GM12878 (cell line): ENCODE results near the gene MGAT3. TPM values are rescaled to one million over a fixed set of nuclear protein-coding genes. Genes with fewer than 3 reads are reported as not detected.

Experiments
- ATAC-seq: fragments of 200-7000 bp; cut with Tn5 transposase; 3 replicates; pipeline ENCODE4 v1.9.1; 2020; ENCODE audit warnings: mild to moderate bottlenecking, moderate library complexity
- BruUV-seq: library from RNA; stranded (reverse); fragments of 400-500 nt; replicated peaks from 2 replicates; lab custom pipeline; 2021; lab: Mats Ljungman, UMichigan
- CTCF ChIA-PET: fragments of 300-600 bp; sonication (Branson Sonifier 250); formaldehyde crosslinking; extraction: SDS; loops from one replicate; lab custom pipeline; 2021; ENCODE audit warnings: inconsistent platforms; lab: Yijun Ruan, JAX
- POLR2A ChIA-PET: fragments of 350-600 bp; formaldehyde crosslinking; extraction: SDS; loops from one replicate; lab custom pipeline; 2021; ENCODE audit warnings: inconsistent platforms; lab: Charles Lee
- RAD21 ChIA-PET: fragments of 300-600 bp; sonication (Branson Sonifier 250); formaldehyde crosslinking; loops from one replicate; lab custom pipeline; 2023; ENCODE audit warnings: antibody characterized with exemption; ENCODE audit not compliant: unreplicated experiment; lab: Charles Lee
- SMC1A ChIA-PET: fragments of 300-600 bp; sonication (Branson Sonifier 250); formaldehyde crosslinking; loops from one replicate; lab custom pipeline; 2023; ENCODE audit not compliant: unreplicated experiment, uncharacterized antibody; lab: Charles Lee
- DNase-seq: peaks from one replicate; pipeline ENCODE4 v3.0.0-alpha.2; 2011; ENCODE audit warnings: low read depth, low spot score
- FAIRE-seq: peaks from 3 replicates; lab custom pipeline; 2011; peaks lifted over from hg19 to GRCh38; lab: Jason Lieb, UNC
- H2AFZ ChIP-seq: 2 replicates; pipeline ENCODE4 v1.6.0; 2011; ENCODE audit warnings: low read depth, low read length, control low read depth; ENCODE audit not compliant: control insufficient read depth
- H3K27ac ChIP-seq: 2 replicates; pipeline ENCODE4 v1.5.1; 2011; ENCODE audit warnings: control low read depth; ENCODE audit not compliant: control insufficient read depth, insufficient read depth
- H3K27me3 ChIP-seq, 2 experiments: replicated peaks in 1 of 2; 2 replicates each; pipeline versions ENCODE4 v1.6.0 to v1.6.1; 2011; ENCODE audit warnings: low read length in 1 of 2; ENCODE audit not compliant: control insufficient read depth in 2 of 2, insufficient read depth in 2 of 2
- H3K36me3 ChIP-seq, 2 experiments: 2 replicates each; pipeline ENCODE4 v1.5.1; 2011; ENCODE audit warnings: low read length in 1 of 2; ENCODE audit not compliant: control insufficient read depth in 2 of 2, insufficient read depth in 2 of 2
- H3K4me1 ChIP-seq: 2 replicates; pipeline ENCODE4 v1.6.1; 2011; ENCODE audit warnings: mild to moderate bottlenecking, low read length, moderate library complexity, mixed read lengths; ENCODE audit not compliant: control insufficient read depth, insufficient read depth
- H3K4me2 ChIP-seq: 2 replicates; pipeline ENCODE4 v1.6.0; 2011; ENCODE audit warnings: control low read depth; ENCODE audit not compliant: control insufficient read depth, insufficient read depth
- H3K4me3 ChIP-seq: fragments of 200-600 bp; sonication (generic); 2 replicates; pipeline ENCODE4 v1.5.1; 2016
- H3K79me2 ChIP-seq: 2 replicates; pipeline ENCODE4 v1.6.0; 2011; ENCODE audit warnings: low read length; ENCODE audit not compliant: control insufficient read depth, insufficient read depth
- H3K9ac ChIP-seq: 2 replicates; pipeline ENCODE4 v1.8.0; 2011; ENCODE audit warnings: low read length, control low read depth, mixed read lengths; ENCODE audit not compliant: control insufficient read depth, insufficient read depth
- H3K9me3 ChIP-seq: replicated peaks from 3 replicates; pipeline ENCODE4 v1.5.1; 2011; ENCODE audit warnings: mild to moderate bottlenecking, low read length; ENCODE audit not compliant: control insufficient read depth, insufficient read depth
- H4K20me1 ChIP-seq: 2 replicates; pipeline ENCODE4 v1.6.0; 2011; ENCODE audit not compliant: control insufficient read depth, insufficient read depth
- CBX3 ChIP-seq: fragments of 200-600 bp; sonication (generic); IDR thresholded peaks from 2 replicates; pipeline ENCODE4 v1.6.1; 2016; ENCODE audit warnings: low read depth, borderline replicate concordance
- EGR1 ChIP-seq, 2 experiments: IDR thresholded peaks; 1 replicate in 1 of 2; 2 replicates in 1 of 2; pipeline ENCODE4 v1.6.1; 2011 to 2012; ENCODE audit warnings: low read depth in 2 of 2, low read length in 2 of 2, borderline replicate concordance in 1 of 2, mild to moderate bottlenecking in 1 of 2, moderate library complexity in 1 of 2
- MTA3 ChIP-seq: IDR thresholded peaks from 2 replicates; pipeline ENCODE4 v1.6.1; 2012; ENCODE audit warnings: low read length, inconsistent platforms, borderline replicate concordance
- MYC ChIP-seq: IDR thresholded peaks from 2 replicates; pipeline ENCODE4 v1.6.1; 2011; ENCODE audit warnings: mild to moderate bottlenecking, low read length, moderate library complexity, inconsistent platforms; ENCODE audit not compliant: insufficient read depth, insufficient replicate concordance, insufficient read length, severe bottlenecking
- RBBP5 ChIP-seq: fragments of 200-600 bp; sonication (generic); conservative IDR thresholded peaks from 2 replicates; pipeline ENCODE4 v1.6.1; 2016
- SRF ChIP-seq, 2 experiments: IDR thresholded peaks; 2 replicates each; pipeline ENCODE4 v1.6.1; 2011; ENCODE audit warnings: low read depth in 2 of 2, low read length in 2 of 2, mild to moderate bottlenecking in 1 of 2, moderate library complexity in 1 of 2
- TCF3 ChIP-seq: IDR thresholded peaks from 2 replicates; pipeline ENCODE4 v1.6.1; 2012; ENCODE audit warnings: low read depth, mild to moderate bottlenecking, low read length, borderline replicate concordance; ENCODE audit not compliant: insufficient read depth
- WGBS: methylation state at CpG from one replicate; pipeline ENCODE4 v1.1.6; 2016; ENCODE audit warnings: low lambda C conversion rate; ENCODE audit not compliant: insufficient replicate concordance, insufficient coverage; ENCODE audit errors: missing lambda C conversion rate; 5-methylcytosine and 5-hydroxymethylcytosine counted together
- in situ Hi-C: fragments of 300-500 bp; cut with MboI; formaldehyde crosslinking; loops from 9 replicates; pipeline ENCODE4 v1.14.3; 2018; ENCODE audit warnings: mixed read lengths
- intact Hi-C: fragments of 100-400 bp; cut with micrococcal nuclease; formaldehyde crosslinking; loops from one replicate; pipeline ENCODE4 v1.14.2; 2022; ENCODE audit not compliant: unreplicated experiment
- polyA plus RNA-seq, 11 experiments: library from polyadenylated mRNA; depleted of rRNA in 4 of 11; unstranded in 6 of 11; stranded (reverse) in 5 of 11; fragments of >200 nt; fragmentation: Nextera tagmentation in 4 of 11; fragmentation: Illumina TruSeq in 1 of 11; extraction: Ambion mirVana in 4 of 11; extraction: Trizol in 1 of 11; gene quantifications; 1 replicate in 1 of 11; 2 replicates in 10 of 11; pipeline versions ENCODE4 v1.2.1 to v1.2.3, GENCODE V29; 2011 to 2016; ENCODE audit warnings: inconsistent platforms in 2 of 11, missing spikeins in 2 of 11, low read depth in 1 of 11
- total RNA-seq, 4 experiments: library from RNA; depleted of rRNA in 3 of 4; stranded (reverse); fragments of >200 nt in 3 of 4; fragmentation: Illumina TruSeq in 1 of 4; extraction: Trizol in 1 of 4; gene quantifications; 2 replicates each; pipeline versions ENCODE4 v1.2.1 to v1.2.3, GENCODE V29; 2013 to 2021
- TF ChIP-seq, protein P1 (sequence below): IDR thresholded peaks from 2 replicates; pipeline ENCODE4 v1.6.1; 2011; ENCODE audit warnings: mild to moderate bottlenecking, low read depth, low read length, moderate library complexity; ENCODE audit not compliant: insufficient replicate concordance
- TF ChIP-seq, protein P2 (sequence below): IDR thresholded peaks from 2 replicates; pipeline ENCODE4 v1.6.1; 2012; ENCODE audit warnings: mild to moderate bottlenecking, low read depth, low read length
- TF ChIP-seq, protein P3 (sequence below): IDR thresholded peaks from 2 replicates; pipeline ENCODE4 v1.6.1; 2012; ENCODE audit warnings: low read depth, low read length, improper control_type of control experiment
- TF ChIP-seq, protein P4 (sequence below): fragments of 450-650 bp; IDR thresholded peaks from 2 replicates; pipeline ENCODE4 v1.6.1; 2017; ENCODE audit warnings: borderline replicate concordance

Gene MGAT3
- total and polyA plus RNA-seq, 10 of the 15 experiments (the other 5 are each of a cell fraction or from before 2014, with no cell fraction given): 0.32 to 40.2 (median 11.9) TPM

DNA sequence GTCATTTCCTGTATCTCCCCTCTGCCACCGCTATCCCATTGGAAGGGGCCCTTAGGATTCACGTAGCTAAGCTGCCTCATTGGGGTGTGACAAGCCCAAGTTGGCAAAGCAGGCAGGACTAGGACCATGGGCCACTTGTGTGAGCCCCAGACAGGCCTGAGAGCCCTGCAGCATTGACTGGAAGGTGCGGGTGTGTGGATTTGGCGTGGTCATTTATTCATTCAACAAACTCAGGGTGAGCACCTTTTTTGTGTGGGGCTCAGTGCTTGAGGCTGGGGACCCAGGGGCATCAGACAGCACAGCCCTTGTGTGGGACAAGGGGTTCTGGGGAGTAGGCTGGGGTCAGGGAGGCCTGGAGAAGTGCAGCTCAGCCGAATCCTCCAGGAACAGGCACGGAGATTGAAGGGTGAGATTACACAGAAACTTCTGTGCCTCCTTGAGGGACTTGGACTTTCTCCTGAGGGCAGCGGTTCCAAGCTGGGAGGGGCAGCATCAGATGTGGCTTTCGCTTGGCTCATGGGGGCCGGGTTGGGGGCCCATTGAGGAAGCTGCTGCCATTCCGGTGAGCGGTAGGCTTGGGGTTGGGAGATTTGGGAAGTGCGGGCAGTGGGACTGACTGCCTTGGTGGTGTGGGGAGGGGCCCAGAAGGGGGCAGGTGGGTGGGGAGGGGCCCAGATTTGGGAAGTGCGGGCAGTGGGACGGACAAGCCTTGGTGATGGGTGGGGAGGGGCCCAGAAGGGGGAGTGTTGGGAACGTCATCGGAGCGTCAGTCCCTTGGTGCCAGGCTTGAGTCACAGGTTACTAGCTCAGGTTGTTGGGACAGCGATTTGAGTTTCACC lies 11.9 kb downstream of the MGAT3 start:
- in situ Hi-C loops: no loop called here
- Histone ChIP-seq H3K9me3 (no peaks in the 10 kb centered on the region), H4K20me1 (no peaks in the 10 kb centered on the region; the same call in 1 of the 2 replicates), H3K4me1 (peaks cover 70% of the 10 kb centered on the region), H2AFZ (no peak overlapping the region), H3K27me3 (no peaks in the 10 kb centered on the region), H3K27ac (no peak overlapping the region), H3K9ac (no peak overlapping the region), H3K36me3 (peaks cover 7 to 20% of the 10 kb centered on the region in 2 experiments; a peak in 3 of 4 replicates), H3K4me3 (no peak overlapping the region)
- BruUV-seq: no TSS peak
- ATAC-seq: no peak
- FAIRE-seq: no peak
- DNase-seq: no peak
- WGBS: 96% methylated on average over 12 of the region's 18 CpGs
- ChIA-PET CTCF (interaction anchor here (0.8 to 2.1 kb wide), 9 partner anchors 16 to 126 kb away, joined by 3 to 9 read pairs (median 4); partner anchors contain the start of gene MIEF1), POLR2A (interaction anchor here (0.6 to 1.4 kb wide), 5 partner anchors 10 to 258 kb away, joined by 3 to 7 read pairs (median 4); no protein-coding TSS in a partner anchor), RAD21 (interaction anchor here (0.7 to 1.4 kb wide), 3 partner anchors 32 to 69 kb away, joined by 3 read pairs; partner anchors contain the start of genes ATF4 and TAB1)
- TF ChIP-seq, protein P1, sequence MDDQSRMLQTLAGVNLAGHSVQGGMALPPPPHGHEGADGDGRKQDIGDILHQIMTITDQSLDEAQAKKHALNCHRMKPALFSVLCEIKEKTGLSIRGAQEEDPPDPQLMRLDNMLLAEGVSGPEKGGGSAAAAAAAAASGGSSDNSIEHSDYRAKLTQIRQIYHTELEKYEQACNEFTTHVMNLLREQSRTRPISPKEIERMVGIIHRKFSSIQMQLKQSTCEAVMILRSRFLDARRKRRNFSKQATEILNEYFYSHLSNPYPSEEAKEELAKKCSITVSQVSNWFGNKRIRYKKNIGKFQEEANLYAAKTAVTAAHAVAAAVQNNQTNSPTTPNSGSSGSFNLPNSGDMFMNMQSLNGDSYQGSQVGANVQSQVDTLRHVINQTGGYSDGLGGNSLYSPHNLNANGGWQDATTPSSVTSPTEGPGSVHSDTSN: no peak
- TF ChIP-seq, protein P2, sequence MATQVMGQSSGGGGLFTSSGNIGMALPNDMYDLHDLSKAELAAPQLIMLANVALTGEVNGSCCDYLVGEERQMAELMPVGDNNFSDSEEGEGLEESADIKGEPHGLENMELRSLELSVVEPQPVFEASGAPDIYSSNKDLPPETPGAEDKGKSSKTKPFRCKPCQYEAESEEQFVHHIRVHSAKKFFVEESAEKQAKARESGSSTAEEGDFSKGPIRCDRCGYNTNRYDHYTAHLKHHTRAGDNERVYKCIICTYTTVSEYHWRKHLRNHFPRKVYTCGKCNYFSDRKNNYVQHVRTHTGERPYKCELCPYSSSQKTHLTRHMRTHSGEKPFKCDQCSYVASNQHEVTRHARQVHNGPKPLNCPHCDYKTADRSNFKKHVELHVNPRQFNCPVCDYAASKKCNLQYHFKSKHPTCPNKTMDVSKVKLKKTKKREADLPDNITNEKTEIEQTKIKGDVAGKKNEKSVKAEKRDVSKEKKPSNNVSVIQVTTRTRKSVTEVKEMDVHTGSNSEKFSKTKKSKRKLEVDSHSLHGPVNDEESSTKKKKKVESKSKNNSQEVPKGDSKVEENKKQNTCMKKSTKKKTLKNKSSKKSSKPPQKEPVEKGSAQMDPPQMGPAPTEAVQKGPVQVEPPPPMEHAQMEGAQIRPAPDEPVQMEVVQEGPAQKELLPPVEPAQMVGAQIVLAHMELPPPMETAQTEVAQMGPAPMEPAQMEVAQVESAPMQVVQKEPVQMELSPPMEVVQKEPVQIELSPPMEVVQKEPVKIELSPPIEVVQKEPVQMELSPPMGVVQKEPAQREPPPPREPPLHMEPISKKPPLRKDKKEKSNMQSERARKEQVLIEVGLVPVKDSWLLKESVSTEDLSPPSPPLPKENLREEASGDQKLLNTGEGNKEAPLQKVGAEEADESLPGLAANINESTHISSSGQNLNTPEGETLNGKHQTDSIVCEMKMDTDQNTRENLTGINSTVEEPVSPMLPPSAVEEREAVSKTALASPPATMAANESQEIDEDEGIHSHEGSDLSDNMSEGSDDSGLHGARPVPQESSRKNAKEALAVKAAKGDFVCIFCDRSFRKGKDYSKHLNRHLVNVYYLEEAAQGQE: no peak
- no peak for TF ChIP-seq CBX3
- TF ChIP-seq TCF3: no peak
- TF ChIP-seq RBBP5: no peak
- TF ChIP-seq, protein P3, sequence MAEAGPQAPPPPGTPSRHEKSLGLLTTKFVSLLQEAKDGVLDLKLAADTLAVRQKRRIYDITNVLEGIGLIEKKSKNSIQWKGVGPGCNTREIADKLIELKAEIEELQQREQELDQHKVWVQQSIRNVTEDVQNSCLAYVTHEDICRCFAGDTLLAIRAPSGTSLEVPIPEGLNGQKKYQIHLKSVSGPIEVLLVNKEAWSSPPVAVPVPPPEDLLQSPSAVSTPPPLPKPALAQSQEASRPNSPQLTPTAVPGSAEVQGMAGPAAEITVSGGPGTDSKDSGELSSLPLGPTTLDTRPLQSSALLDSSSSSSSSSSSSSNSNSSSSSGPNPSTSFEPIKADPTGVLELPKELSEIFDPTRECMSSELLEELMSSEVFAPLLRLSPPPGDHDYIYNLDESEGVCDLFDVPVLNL: no peak
- TF ChIP-seq SRF (IDR thresholded peaks at IDR 0.05; ENCODE audit: low read depth in 2 of 2, low read length in 2 of 2): no peak
- TF ChIP-seq MTA3: no peak
- no peak for TF ChIP-seq EGR1 (IDR thresholded peaks at IDR 0.05; ENCODE audit: borderline replicate concordance in 1 of 2, low read depth in 2 of 2, low read length in 2 of 2)
- TF ChIP-seq MYC: no peak
- TF ChIP-seq, protein P4, sequence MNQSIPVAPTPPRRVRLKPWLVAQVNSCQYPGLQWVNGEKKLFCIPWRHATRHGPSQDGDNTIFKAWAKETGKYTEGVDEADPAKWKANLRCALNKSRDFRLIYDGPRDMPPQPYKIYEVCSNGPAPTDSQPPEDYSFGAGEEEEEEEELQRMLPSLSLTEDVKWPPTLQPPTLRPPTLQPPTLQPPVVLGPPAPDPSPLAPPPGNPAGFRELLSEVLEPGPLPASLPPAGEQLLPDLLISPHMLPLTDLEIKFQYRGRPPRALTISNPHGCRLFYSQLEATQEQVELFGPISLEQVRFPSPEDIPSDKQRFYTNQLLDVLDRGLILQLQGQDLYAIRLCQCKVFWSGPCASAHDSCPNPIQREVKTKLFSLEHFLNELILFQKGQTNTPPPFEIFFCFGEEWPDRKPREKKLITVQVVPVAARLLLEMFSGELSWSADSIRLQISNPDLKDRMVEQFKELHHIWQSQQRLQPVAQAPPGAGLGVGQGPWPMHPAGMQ: no peak
- TF ChIP-seq, all 136 proteins: peak for 0
- Histone ChIP-seq H3K4me2 (no peak overlapping the region), H3K79me2 (peaks cover 76% of the 10 kb centered on the region)
- intact Hi-C loops: no loop called here
- SMC1A ChIA-PET: interaction anchor here (0.9 to 2.3 kb wide), 3 partner anchors 16 to 25 kb away, joined by 3 to 7 read pairs (median 3); no protein-coding TSS in a partner anchor
